Activated CD4-positive, alpha-beta T cell treated with anti-CD3 and anti-CD28 coated beads, Interleukin-2, amount 50 U/mL, for 4 hours (primary cell): Measurements from ENCODE around the gene RNF13.
"Not testable (repeated sequence)": the region's sequence is repeated elsewhere in the genome, so short reads cannot be mapped to it uniquely, and the experiment has no call there.

ENCODE experiments used
- DNase-seq, 2 experiments: peaks; one replicate each; pipeline ENCODE4 v3.0.0-alpha.2; 2020

The RNF13 gene

GRCh38 chr3:149801639-149802038 lies 11.4 kb upstream of the RNF13 start:
- no peak for DNase-seq

- DNase-seq = no peak
Observed at GRCh38 chr3:149806171-149806778, 6.7 kb upstream of the RNF13 start.

- peak; percentile 34 to 35 for DNase-seq
Observed at GRCh38 chr3:149808209-149808829, 4.7 kb upstream of the RNF13 start.

- no peak for DNase-seq
Observed at GRCh38 chr3:149809699-149810098, 3.3 kb upstream of the RNF13 start.

GRCh38 chr3:149810846-149811245 lies 2.2 kb upstream of the RNF13 start:
- DNase-seq = no peak

- no peak for DNase-seq
Observed at GRCh38 chr3:149812165-149812605, 830 bp upstream of the RNF13 start.

- DNase-seq = no peak
Observed at GRCh38 chr3:149813367-149814281, 609 bp downstream of the RNF13 start.

GRCh38 chr3:149815321-149815720 lies 2.3 kb downstream of the RNF13 start:
- DNase-seq = no peak

GRCh38 chr3:149815728-149816127 lies 2.7 kb downstream of the RNF13 start:
- no peak for DNase-seq

GRCh38 chr3:149816311-149816710 lies 3.3 kb downstream of the RNF13 start:
- DNase-seq = no peak

- no peak for DNase-seq
Observed at GRCh38 chr3:149816986-149817385, 4.0 kb downstream of the RNF13 start.

GRCh38 chr3:149819432-149819831 lies 6.4 kb downstream of the RNF13 start:
- no peak for DNase-seq

- DNase-seq = no peak
Observed at GRCh38 chr3:149820183-149820582, 7.2 kb downstream of the RNF13 start.

- DNase-seq = no peak
Observed at GRCh38 chr3:149826636-149827035, 13.6 kb downstream of the RNF13 start.

- no peak for DNase-seq
Observed at GRCh38 chr3:149828390-149828789, 15.4 kb downstream of the RNF13 start.

GRCh38 chr3:149829631-149830030 lies 16.6 kb downstream of the RNF13 start:
- not testable (repeated sequence) for DNase-seq

- no peak for DNase-seq
Observed at GRCh38 chr3:149830902-149831301, 17.9 kb downstream of the RNF13 start.

- DNase-seq = no peak
Observed at GRCh38 chr3:149831321-149831720, 18.3 kb downstream of the RNF13 start.

GRCh38 chr3:149832086-149832485 lies 19.1 kb downstream of the RNF13 start:
- no peak for DNase-seq

- DNase-seq = no peak
Observed at GRCh38 chr3:149833241-149833640, 20.2 kb downstream of the RNF13 start.

GRCh38 chr3:149838491-149838890 lies 25.5 kb downstream of the RNF13 start:
- not testable (repeated sequence) for DNase-seq

- DNase-seq = not testable (repeated sequence)
Observed at GRCh38 chr3:149839469-149839868, 26.5 kb downstream of the RNF13 start.

GRCh38 chr3:149839896-149840295 lies 26.9 kb downstream of the RNF13 start:
- DNase-seq = no peak

GRCh38 chr3:149843502-149843901 lies 30.5 kb downstream of the RNF13 start:
- no peak for DNase-seq
